GM18873 (cell line): ENCODE results near the gene ZBTB44.
"Not testable (repeated sequence)": the region's sequence is repeated elsewhere in the genome, so short reads cannot be mapped to it uniquely, and the experiment has no call there.

Experiments
- ATAC-seq: cut with Tn5 transposase; IDR thresholded peaks from one replicate; pipeline ENCODE4 v1.9.1; 2021; ENCODE audit warnings: mild to moderate bottlenecking, moderate library complexity, moderate number of reproducible peaks; ENCODE audit not compliant: unreplicated experiment, low FRiP score

The ZBTB44 gene

DNA sequence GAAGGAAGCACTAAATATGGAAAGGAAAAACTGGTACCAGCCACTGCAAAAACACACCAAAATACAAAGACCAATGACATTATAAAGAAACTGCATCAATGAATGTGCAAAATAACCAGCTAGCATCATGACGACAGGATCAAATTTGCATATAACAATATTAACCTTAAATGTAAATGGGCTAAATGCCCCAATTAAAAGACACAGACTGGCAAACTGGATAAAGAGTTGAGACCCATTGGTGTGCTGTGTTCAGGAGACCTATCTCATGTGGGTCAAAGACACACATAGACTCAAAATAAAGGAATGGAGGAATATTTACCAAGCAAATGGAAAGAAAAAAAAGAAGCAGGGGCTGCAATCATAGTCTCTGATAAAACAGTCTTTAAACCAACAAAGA is 63.0 kb downstream of the ZBTB44 start:
- not testable (repeated sequence) for ATAC-seq

DNA sequence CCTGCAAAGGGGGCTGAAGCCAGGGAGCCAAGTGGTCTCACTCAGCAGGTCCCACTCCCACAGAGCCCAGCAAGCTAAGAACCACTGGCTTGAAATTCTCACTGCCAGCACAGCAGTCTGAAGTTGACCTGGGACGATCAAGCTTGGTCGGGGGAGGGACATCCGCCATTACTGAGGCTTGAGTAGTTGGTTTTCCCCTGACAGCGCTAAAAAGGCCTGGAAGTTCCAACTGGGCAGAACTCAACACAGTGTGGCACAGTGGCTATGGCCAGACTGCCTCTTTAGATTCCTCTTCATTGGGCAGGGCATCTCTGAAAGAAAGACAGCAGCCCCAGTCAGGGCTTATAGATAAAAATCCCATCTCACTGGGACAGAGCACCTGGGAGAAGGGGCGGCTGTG is 64.8 kb downstream of the ZBTB44 start:
- not testable (repeated sequence) for ATAC-seq

- no peak for ATAC-seq
Measured at GRCh38 chr11:130249371-130249770, 65.3 kb downstream of the ZBTB44 start.

DNA sequence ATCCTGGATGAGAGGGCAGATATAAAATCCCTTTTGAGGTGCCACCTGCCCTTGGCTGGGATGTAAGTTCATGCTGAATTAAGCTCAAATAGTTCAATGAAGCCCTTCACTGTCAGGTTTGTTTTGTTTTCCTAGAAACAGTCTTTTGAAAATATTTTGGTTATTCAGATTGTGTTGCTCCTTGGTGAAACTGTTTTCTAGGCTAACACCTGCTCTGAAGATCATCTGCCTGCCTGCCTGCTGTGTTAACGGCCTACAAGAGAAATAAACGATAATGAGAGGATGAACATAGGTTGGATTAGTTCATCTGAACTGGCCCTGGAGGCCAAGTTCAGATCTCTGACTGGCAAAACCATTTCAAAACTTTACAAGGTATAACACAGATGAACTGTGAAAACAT is 67.4 kb downstream of the ZBTB44 start:
- ATAC-seq, result no peak

DNA sequence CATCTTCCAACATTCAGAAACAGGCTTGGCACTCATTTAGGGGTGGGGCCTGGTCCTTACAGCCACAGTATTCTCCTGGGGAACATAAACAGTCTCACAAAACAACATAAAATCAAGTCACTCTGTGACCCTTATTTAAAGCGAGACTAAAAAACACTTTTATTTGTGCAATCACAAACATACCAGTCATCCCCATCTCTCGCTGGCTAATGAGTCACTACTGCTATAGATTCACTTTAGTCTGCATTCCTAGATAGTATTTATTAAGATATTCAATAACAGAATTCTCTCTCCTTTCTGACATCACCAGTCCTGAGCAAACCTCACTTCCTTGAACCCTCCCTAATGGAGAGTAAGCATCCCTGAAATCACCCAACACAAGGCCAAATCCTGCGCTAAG is 68.0 kb downstream of the ZBTB44 start:
- ATAC-seq, result no peak

DNA sequence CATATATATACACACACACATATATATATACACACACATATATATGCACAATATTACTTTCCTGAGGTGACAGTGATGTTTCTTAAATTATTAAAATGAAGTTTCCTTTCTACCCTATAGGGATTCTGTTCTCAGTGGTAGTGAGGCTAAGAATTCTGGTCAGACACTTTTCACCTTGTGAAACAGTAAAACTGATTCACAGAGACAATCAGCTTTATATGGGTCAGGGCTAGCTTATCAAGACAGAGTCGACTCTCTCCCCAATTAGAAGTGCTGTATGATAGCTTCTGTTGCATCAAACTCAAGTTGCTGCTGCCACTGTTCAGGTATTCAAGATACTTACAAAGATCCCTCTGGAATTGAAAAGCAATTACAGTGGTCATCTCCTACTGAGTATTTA is 68.4 kb downstream of the ZBTB44 start:
- ATAC-seq, result no peak

GRCh38 chr11:130245375-130245774 is 69.3 kb downstream of the ZBTB44 start:
- not testable (repeated sequence) for ATAC-seq

DNA sequence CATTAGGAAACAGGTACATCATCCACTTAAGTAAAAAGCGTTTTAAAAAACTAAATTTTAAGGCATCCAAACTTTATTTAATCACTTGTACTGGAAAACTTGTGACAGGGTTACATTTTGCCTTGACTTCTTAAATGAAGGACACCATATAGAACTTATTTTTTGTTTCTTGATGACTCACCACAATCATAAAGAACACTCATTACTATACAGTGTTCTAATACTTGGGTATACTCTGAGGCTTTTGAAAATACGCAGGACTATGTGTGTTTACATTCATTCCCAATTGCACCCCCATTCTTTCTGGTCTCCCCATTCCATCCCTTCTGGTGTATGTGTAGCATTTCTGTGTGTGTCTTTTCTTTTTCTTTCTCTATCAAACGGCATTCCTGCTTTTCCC is 69.9 kb downstream of the ZBTB44 start:
- ATAC-seq, result no peak

DNA sequence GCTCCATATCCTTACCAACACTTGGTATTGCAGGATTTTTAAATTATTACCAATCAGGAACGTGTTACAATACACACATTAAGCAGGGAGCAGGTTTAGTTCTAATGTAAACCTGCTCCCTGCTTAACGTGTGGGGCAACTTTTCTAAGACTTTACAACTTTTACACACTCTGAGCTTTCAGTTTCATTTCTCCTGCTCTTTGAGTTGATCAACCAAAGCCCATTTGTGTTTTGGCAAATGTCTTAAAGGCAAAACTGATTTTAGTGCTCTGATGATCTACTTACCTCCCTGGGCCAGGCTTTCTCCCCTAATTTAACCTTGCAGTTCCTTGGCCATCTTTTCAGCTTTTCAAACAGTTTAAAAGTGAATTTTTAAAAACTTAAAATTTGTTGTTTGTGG is 70.9 kb downstream of the ZBTB44 start:
- ATAC-seq, result peak; percentile 76

DNA sequence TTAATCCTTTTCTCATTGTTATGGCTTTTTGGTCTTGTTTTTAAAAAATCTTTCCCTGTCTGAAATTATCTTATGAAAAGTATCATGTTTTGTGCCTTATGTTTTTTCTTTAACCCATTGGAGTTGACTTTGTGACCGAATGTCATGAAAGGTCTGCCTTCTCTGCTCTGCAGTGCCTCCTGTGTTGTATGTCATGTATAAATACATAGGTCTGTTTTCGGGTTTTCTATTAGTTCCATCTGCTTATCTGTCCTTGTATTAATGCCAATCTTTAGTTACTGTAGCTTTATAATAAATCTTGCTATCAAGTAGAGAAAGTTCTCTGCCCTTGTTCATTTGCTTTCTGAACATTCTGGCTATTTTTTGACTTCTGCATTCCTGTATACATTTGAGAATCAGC is 73.0 kb downstream of the ZBTB44 start:
- no peak for ATAC-seq

- ATAC-seq, result no peak
Measured at GRCh38 chr11:130237282-130238006, 77.3 kb downstream of the ZBTB44 start.

DNA sequence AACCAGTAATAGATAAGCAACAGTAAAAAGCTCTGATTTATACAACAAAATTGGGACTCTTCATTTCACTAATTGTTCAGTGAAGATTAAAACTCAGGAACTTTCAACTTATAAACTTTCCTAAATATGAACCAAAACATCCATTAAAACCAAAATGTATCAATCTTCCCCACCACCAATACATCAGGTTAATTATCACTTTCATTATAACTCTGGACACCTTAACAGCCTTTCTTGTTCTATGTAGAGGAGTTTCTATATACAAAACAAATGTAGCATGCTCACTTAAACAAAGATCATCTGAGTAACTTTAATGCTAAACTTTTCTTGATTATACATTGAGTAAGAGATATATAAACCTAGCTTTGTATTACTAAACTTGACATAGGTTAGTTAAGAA is 80.4 kb downstream of the ZBTB44 start:
- no peak for ATAC-seq

GRCh38 chr11:130233888-130234287 is 80.8 kb downstream of the ZBTB44 start:
- not testable (repeated sequence) for ATAC-seq

GRCh38 chr11:130233486-130233885 is 81.2 kb downstream of the ZBTB44 start:
- not testable (repeated sequence) for ATAC-seq

- no peak for ATAC-seq
Measured at GRCh38 chr11:130227373-130227772, 87.3 kb downstream of the ZBTB44 start.

- no peak for ATAC-seq
Measured at GRCh38 chr11:130223291-130223971, 91.3 kb downstream of the ZBTB44 start.

GRCh38 chr11:130220311-130221035 is 94.2 kb downstream of the ZBTB44 start:
- no peak for ATAC-seq

DNA sequence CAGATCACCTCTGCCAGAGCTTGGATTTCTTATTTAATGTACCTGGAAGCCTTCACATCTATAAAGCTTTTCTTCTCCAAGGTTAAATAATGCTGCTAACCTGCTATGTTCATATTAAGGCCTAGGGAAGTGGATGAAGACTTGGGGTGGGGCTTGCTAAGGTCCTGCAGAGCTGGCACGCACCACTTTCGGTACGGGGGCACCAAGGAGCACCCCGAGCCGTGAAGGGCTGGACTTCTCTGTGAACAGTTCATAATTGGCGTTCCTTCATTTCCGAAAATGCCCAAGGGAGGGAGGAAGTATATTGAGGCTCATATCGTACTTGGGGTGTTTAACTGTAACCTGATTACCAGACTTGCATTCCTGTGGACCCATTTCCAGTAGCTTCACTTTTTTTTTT is 95.6 kb downstream of the ZBTB44 start:
- no peak for ATAC-seq

- ATAC-seq, result no peak
Measured at GRCh38 chr11:130218501-130219070, 96.1 kb downstream of the ZBTB44 start.

DNA sequence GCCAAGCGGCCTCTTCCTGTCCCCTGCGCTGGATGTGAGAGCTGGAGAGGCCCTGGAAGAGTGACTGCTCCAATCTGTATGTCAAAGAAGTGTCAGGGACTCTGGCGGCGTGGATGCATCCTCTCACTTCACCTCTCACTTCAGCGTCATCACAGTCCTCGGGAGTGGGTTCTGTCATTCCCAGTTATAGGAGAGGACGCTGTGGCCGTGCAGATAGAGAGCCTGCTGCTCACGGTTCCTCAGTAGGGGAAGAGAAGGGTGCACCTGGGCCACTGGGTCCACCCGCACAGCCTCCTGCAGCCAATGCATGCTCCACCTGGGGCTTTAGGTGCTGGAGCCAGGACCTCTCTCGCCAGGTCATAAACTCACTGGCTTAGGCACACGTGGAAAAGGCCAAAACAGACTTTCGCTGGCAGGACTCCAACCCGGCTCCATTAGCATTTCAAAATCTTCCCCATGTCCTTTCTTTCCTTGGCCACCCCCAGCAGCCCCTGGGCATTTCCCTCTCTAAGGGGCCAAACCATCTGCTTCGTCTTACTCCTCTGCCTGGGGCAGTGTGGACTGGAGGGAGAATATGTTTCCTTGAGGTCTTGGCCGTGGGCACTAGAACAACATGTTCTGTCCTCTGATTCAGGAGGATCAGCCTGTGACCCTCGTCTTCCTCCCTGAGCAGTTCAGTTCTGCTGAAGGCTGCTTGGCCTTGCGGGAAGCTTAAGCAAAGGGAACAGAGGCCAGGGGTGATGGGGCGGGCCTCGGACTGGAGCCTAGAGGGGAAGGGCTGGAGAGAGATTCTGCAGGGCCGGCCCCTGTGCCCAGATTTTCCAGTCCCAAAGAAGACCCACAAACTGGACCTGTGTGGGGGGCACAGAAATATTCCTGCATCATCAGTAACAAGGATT is 97.3 kb downstream of the ZBTB44 start:
- ATAC-seq, result no peak
